Suprapubic skin (tissue), 4 donors: ENCODE measurements around the gene CAPZA1. TPM values are rescaled to one million over a fixed set of nuclear protein-coding genes. Genes with fewer than 3 reads are reported as not detected.

ENCODE experiments used
- DNase-seq, 2 donors: peaks; one replicate each; pipeline ENCODE4 v3.0.0-alpha.2; 2019; ENCODE audit warnings: low spot score in 2 of 2
- H3K27ac ChIP-seq: fragments of 200-600 bp; sonication (generic); one replicate; pipeline ENCODE4 v1.5.1; 2019
- H3K27me3 ChIP-seq: fragments of 200-600 bp; sonication (generic); one replicate; pipeline ENCODE4 v1.5.1; 2019
- H3K36me3 ChIP-seq: fragments of 200-600 bp; sonication (generic); one replicate; pipeline ENCODE4 v1.5.1; 2019
- H3K4me1 ChIP-seq: fragments of 200-600 bp; sonication (generic); one replicate; pipeline ENCODE4 v1.5.1; 2019
- H3K4me3 ChIP-seq: fragments of 200-600 bp; sonication (generic); one replicate; pipeline ENCODE4 v1.5.1; 2019; ENCODE audit warnings: mild to moderate bottlenecking
- H3K9me3 ChIP-seq: fragments of 200-600 bp; sonication (generic); one replicate; pipeline ENCODE4 v1.5.1; 2019
- EP300 ChIP-seq: sonication (generic); formaldehyde crosslinking; IDR thresholded peaks from one replicate; pipeline ENCODE4 v1.6.1; 2017; ENCODE audit warnings: antibody characterized with exemption
- POLR2A ChIP-seq, 2 donors: fragments of 450-650 bp; IDR thresholded peaks; one replicate each; pipeline ENCODE4 v1.6.1; 2017; ENCODE audit warnings: antibody characterized with exemption in 2 of 2, mild to moderate bottlenecking in 2 of 2, moderate library complexity in 2 of 2
- POLR2AphosphoS5 ChIP-seq, 3 donors: sonication (generic); formaldehyde crosslinking; IDR thresholded peaks; one replicate each; pipeline ENCODE4 v1.6.1; 2017; ENCODE audit warnings: antibody characterized with exemption in 3 of 3
- WGBS: methylation state at CpG from one replicate; pipeline ENCODE4 v1.1.5; 2018; 5-methylcytosine and 5-hydroxymethylcytosine counted together
- total RNA-seq, 4 donors: library from RNA; depleted of rRNA; stranded (reverse); fragments of >200 nt; gene quantifications; one replicate each; pipeline ENCODE4 v1.1.0, GENCODE V29; 2016
- TF ChIP-seq, protein P1 (sequence below), 2 donors: fragments of 200-600 bp in 1 of 2; fragments of 450-650 bp in 1 of 2; sonication (generic) in 1 of 2; IDR thresholded peaks; one replicate each; pipeline ENCODE4 v1.5.1; 2016 to 2019; ENCODE audit warnings: antibody characterized with exemption in 2 of 2, mild to moderate bottlenecking in 1 of 2, moderate library complexity in 1 of 2

The CAPZA1 gene
- total RNA-seq, 4 donors from 2014 or later, result 134 to 218 (median 200) TPM

DNA sequence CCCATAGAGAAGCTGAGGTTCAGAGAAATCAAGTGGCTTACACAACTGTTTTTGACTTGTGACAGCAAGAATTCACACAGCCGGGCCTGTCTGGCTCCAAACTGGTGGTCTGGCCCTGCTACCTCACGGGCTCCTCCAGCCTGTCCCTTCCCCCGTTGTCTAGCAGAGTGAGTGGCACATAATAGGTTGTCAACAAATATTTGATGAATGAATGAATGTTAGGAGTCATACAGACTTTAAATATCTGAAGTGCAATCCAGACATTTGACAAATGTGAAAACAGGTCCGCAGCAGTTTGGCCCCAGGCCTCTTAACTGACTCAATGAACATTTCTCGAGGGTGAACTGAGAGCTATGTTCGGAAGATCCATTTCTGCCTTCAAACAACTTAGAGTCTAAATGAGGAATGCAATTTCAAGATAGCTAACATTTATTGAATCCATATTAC, 88.4 kb downstream of the CAPZA1 start:
- 59% methylated on average over 6 of the region's 6 CpGs for WGBS

GRCh38 chr1:112708489-112708888, 88.9 kb downstream of the CAPZA1 start:
- Histone ChIP-seq H3K27ac (no peak overlapping the region), H3K4me3 (no peak overlapping the region), H3K27me3 (no peaks in the 10 kb centered on the region), H3K36me3 (no peaks in the 10 kb centered on the region), H3K4me1 (peaks cover 35% of the 10 kb centered on the region), H3K9me3 (no peaks in the 10 kb centered on the region)
- TF ChIP-seq, protein P1, sequence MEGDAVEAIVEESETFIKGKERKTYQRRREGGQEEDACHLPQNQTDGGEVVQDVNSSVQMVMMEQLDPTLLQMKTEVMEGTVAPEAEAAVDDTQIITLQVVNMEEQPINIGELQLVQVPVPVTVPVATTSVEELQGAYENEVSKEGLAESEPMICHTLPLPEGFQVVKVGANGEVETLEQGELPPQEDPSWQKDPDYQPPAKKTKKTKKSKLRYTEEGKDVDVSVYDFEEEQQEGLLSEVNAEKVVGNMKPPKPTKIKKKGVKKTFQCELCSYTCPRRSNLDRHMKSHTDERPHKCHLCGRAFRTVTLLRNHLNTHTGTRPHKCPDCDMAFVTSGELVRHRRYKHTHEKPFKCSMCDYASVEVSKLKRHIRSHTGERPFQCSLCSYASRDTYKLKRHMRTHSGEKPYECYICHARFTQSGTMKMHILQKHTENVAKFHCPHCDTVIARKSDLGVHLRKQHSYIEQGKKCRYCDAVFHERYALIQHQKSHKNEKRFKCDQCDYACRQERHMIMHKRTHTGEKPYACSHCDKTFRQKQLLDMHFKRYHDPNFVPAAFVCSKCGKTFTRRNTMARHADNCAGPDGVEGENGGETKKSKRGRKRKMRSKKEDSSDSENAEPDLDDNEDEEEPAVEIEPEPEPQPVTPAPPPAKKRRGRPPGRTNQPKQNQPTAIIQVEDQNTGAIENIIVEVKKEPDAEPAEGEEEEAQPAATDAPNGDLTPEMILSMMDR (IDR thresholded peaks at IDR 0.05), result no peak
- TF ChIP-seq POLR2A (IDR thresholded peaks at IDR 0.05) (no peak), EP300 (no peak), POLR2AphosphoS5 (IDR thresholded peaks at IDR 0.05) (no peak)
- peak in 1 of 2 donors; percentile 24 for DNase-seq
- 90% methylated on average over 3 of the region's 3 CpGs for WGBS

More for the DNA sequence above, 88.4 kb downstream of the CAPZA1 start:
- Histone ChIP-seq H3K27me3 (no peaks in the 10 kb centered on the region), H3K4me3 (no peak overlapping the region), H3K4me1 (peaks cover 34% of the 10 kb centered on the region), H3K9me3 (no peaks in the 10 kb centered on the region), H3K36me3 (peaks cover under 1% of the 10 kb centered on the region), H3K27ac (no peak overlapping the region)
- TF ChIP-seq POLR2AphosphoS5 (IDR thresholded peaks at IDR 0.05), result no peak
- TF ChIP-seq, protein P1 (IDR thresholded peaks at IDR 0.05), result no peak
- TF ChIP-seq POLR2A (IDR thresholded peaks at IDR 0.05), result no peak
- TF ChIP-seq EP300, result no peak
- no peak for DNase-seq

GRCh38 chr1:112710159-112710558, 90.5 kb downstream of the CAPZA1 start:
- no peak for DNase-seq
- 90% methylated on average over 4 of the region's 7 CpGs for WGBS
- Histone ChIP-seq H3K4me3 (no peak overlapping the region), H3K27me3 (no peaks in the 10 kb centered on the region), H3K4me1 (peaks cover 32% of the 10 kb centered on the region), H3K36me3 (no peaks in the 10 kb centered on the region), H3K27ac (no peak overlapping the region), H3K9me3 (no peaks in the 10 kb centered on the region)
- no peak for TF ChIP-seq POLR2AphosphoS5 (IDR thresholded peaks at IDR 0.05)
- TF ChIP-seq, protein P1 (IDR thresholded peaks at IDR 0.05), result no peak
- TF ChIP-seq EP300, result no peak
- TF ChIP-seq POLR2A (IDR thresholded peaks at IDR 0.05), result no peak

- DNase-seq, result no peak
- 100% methylated on average over 3 of the region's 3 CpGs for WGBS
- peaks cover 32% of the 10 kb centered on the region for H3K4me1 ChIP-seq
Measured at GRCh38 chr1:112710586-112710985, 91.0 kb downstream of the CAPZA1 start.

DNA sequence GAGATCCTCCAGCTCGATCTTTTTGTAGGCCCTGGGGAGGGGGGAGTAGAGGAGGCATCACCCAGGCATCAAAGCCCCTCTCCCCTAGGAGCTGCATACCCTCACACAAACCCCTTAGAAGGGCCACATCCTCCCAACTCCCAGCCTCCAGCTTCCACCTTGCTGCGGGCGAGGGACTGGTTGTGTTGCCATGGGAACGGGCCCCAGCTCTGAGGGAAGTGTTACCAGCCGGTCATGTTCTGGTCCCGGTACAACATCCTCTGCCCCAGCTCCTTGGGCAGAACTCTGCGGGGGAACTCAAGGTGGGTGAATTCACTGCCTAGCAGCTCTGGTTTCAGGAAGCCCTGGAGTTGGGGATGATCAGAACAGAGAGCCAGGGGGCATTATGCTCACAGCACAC, 91.4 kb downstream of the CAPZA1 start:
- Histone ChIP-seq H3K27ac (no peak overlapping the region), H3K27me3 (no peaks in the 10 kb centered on the region), H3K4me1 (peaks cover 32% of the 10 kb centered on the region), H3K9me3 (no peaks in the 10 kb centered on the region), H3K36me3 (no peaks in the 10 kb centered on the region), H3K4me3 (no peak overlapping the region)
- TF ChIP-seq POLR2AphosphoS5 (IDR thresholded peaks at IDR 0.05), result no peak
- TF ChIP-seq EP300, result no peak
- TF ChIP-seq, protein P1 (IDR thresholded peaks at IDR 0.05), result no peak
- TF ChIP-seq POLR2A (IDR thresholded peaks at IDR 0.05), result no peak
- 80% methylated on average over 7 of the region's 7 CpGs for WGBS
- DNase-seq, result no peak

More at GRCh38 chr1:112710586-112710985, 91.0 kb downstream of the CAPZA1 start:
- Histone ChIP-seq H3K36me3 (no peaks in the 10 kb centered on the region), H3K9me3 (no peaks in the 10 kb centered on the region), H3K27me3 (no peaks in the 10 kb centered on the region), H3K4me3 (no peak overlapping the region), H3K27ac (no peak overlapping the region)
- TF ChIP-seq, protein P1 (IDR thresholded peaks at IDR 0.05), result no peak
- TF ChIP-seq POLR2AphosphoS5 (IDR thresholded peaks at IDR 0.05) (no peak), POLR2A (IDR thresholded peaks at IDR 0.05) (no peak), EP300 (no peak)
